G401 (cell line): ENCODE measurements around the gene SERGEF. TPM values are rescaled to one million over a fixed set of nuclear protein-coding genes. Genes with fewer than 3 reads are reported as not detected.
"Not testable (repeated sequence)": the region's sequence is repeated elsewhere in the genome, so short reads cannot be mapped to it uniquely, and the experiment has no call there.

ENCODE experiments used
- DNase-seq: peaks from one replicate; pipeline ENCODE4 v3.0.0-alpha.2; 2015; ENCODE audit warnings: low spot score
- in situ Hi-C: cut with HindIII; loops from 2 replicates; pipeline ENCODE4 v1.10.0; 2016; ENCODE audit warnings: low sequenced_read_pairs, mixed read lengths
- total RNA-seq: library from RNA; depleted of rRNA; stranded (reverse); fragments of >200 nt; shearing (Covaris generic); gene quantifications from 2 replicates; pipeline ENCODE4 v1.2.3, GENCODE V29; 2014

SERGEF gene
- total RNA-seq, 1 experiment from 2014 or later: 28.2 TPM

DNA sequence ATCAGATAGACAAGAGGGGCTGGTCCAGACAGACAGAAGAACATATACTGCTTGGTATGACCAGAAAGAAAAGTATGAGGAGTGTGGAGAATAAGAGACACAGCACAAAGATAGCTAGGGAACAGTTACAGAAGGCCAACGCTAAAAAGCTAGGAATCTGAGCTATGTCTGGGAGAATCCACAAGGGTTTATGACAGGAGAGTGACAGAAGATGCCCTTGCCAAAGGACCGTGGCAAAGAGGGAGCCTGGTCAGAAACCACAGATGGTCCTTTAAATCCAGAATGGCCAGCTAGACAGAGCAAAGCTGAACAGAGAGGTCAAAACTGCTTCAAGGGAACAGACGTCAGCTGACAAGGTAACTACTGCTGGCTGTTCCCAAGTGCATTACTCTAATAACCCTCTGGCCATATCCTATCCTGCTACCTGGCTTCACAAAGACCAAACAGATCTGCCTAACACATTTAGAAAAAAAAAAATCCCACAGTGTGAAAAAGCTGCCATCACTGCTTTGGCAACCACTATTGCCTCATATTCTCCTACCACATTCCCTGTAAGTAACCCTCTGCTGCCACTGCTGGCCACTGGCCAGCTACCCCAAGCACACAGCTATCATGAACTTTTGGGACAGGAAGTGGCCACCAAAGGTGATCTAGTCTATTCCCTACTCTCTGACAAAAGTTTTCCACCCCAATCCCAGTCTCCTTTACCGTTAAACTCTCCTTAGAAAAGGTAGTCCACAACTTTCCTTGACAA lies 7.3 kb downstream of the SERGEF start:
- no peak for DNase-seq
- in situ Hi-C loops: no loop called here

DNA sequence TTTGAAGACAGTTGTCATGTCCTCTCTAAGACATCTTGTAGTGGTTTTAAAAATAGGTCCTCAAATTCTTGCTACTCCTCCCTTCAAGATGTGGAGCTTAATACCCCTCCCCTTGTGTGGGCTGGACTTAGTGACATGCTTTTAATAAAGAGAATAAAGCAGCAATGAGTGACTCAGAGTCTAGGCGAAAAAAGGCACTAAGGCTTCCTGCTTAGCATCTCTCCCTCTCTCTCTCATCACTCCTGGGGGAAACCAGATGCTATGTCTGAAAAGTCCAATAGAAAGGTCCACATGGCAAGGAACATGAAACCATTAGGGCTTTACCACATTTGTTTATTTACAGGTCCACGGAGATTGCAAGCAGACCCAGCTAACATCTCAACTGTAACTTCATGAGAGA lies 11.7 kb downstream of the SERGEF start:
- in situ Hi-C loops: no loop called here
- DNase-seq: no peak

DNA sequence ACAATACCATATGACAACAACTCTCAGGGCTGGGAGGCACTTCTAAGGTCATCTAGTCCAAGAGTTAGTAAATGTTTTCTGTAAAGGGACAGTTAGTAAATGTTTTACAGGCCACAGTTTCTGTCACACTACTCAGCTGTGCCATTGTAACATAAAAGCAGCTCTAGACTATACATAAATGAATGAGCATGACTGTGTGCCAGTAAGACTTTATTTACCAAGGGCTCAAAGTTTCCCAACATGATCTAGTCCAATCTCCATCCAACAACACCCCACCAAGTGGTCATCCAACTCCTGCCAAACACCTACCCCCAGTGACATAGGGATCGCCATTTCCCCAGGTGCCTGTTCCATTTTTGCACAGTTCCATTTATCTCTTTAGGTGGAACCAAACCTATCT lies 12.1 kb downstream of the SERGEF start:
- DNase-seq: no peak
- in situ Hi-C loops: no loop called here

DNA sequence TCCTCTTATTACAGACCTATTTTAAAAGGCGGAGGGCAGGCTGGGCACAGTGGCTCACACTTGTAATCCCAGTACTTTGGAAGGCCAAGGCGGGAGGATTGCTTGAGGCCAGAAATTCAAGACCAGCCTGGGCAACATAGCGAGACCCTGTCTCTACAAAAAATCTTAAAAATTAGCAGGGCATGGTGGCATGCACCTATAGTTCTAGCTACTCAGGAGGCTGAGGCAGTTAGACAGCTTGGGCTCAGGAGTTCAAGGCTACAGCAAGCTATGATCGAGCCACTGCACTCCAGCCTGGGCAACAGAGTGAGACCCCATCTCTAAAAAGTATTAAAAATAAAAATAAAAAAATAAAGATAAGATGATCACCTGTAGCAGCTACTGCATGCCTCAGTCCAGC lies 12.7 kb downstream of the SERGEF start:
- DNase-seq, in situ Hi-C loops: not testable (repeated sequence)

DNA sequence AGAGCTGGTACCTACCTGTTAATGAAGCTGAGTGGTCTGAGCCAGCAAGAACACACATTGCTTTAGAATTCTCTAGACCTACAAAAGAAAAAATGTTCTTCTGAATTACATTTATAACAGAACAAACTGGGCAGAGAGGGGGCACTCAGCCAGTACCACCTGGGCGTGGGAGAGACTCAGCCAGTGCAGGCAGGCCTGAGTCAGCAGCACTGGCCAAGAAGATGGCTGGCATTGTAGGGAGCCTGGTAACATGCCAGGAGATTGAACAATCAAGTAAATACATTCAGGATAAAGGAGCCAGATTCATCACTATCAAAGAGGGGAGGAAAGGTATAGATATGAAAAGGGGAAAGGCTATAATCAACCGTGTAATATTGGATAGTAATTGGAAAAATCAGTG lies 19.9 kb downstream of the SERGEF start:
- in situ Hi-C loops: loop anchor here (25.0 kb wide), 1 partner anchor 256 kb away; the partner anchor contains the start of gene KCNC1
- peak; percentile 89 for DNase-seq

DNA sequence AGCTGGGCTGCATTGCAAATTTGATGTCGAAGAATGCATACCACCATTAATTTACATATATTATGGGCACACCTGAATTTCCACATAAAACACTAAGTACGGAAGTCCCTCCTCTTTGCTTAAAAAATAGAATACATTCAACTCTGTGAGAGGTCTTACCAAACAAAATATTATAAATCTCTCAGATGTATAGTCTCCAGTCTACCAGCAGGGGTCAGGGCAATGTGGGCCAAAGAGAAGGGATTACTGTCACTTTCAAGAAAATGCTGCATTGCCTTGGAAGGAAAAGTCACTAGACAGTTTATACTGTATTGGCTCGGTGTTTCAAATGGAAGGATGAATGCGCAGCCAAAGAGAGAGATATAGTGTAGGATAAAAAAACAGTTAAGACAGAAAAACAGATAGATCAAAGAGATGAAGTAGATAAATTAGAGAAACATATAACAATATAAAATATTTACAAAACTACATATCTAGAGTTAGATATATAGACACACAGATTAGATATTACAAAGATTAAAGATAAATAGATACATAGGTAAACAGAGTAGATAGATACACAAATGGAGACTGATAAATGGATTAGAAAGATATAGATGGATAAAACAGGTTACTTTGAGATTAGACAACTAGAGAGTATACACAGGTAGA lies 20.9 kb downstream of the SERGEF start:
- DNase-seq: peak; percentile 73

DNA sequence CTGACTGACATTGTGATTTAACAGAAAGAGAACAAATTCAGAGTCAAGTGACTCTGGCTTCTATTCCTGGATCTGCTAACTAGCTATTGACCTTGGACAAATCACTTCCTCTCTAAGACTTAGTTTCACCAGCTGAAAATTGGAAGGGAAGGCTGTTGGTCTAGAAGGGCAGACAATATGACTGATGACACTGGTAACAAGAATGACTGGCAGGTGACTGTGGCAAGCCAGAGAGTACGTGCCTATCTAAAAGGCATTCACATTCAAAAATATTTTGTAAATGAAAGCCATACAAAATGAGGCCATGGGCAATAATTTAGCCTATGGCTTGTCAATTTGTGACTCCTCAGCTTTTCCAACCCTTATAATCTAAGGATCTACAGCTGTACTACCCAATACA lies 23.5 kb downstream of the SERGEF start:
- no peak for DNase-seq
- in situ Hi-C loops: loop anchor here (25.0 kb wide), 1 partner anchor 252 kb away; the partner anchor contains the start of gene KCNC1

More for the DNA sequence above, 20.9 kb downstream of the SERGEF start:
- in situ Hi-C loops: loop anchor here (25.0 kb wide), 1 partner anchor 255 kb away; the partner anchor contains the start of gene KCNC1

DNA sequence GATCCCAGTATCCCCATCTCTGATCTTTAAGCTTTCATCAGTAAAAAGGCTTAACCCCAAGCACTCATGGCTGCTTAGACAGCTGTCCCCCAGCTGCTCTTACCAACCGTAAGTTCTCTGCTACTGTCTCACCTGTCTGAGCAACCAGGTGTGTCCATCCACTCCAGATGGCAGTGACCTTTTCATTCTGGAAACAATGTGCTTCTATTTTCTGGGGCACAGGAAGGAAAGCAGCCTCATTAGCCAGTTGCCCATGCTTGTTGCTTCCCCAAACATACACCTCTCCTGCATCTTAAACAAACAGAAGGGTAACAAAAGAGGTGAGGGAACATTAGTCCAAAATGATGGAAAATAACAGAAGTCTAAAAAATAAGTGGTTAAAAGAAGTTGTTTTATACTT lies 24.4 kb downstream of the SERGEF start:
- in situ Hi-C loops: loop anchor here (25.0 kb wide), 1 partner anchor 251 kb away; the partner anchor contains the start of gene KCNC1
- DNase-seq: no peak

DNA sequence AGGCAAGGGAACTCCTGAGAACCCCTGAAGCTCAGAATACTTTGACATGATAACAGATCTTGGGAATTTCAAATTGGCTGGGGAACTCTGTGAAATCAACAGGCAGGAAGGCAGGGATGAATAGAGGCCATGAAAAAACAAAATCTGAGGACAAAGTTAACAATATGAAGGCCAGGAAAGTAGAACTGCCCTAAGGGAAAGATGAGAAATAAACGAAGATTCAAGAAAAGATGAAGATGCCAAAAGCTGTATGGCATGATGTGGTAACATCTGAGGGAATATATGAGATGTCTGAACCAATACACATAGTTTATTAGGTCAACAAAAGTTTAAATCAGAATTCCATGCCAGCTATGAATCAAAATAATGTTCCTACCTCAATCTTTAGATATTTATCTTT lies 25.0 kb downstream of the SERGEF start:
- in situ Hi-C loops: loop anchor here (25.0 kb wide), 1 partner anchor 251 kb away; the partner anchor contains the start of gene KCNC1

DNA sequence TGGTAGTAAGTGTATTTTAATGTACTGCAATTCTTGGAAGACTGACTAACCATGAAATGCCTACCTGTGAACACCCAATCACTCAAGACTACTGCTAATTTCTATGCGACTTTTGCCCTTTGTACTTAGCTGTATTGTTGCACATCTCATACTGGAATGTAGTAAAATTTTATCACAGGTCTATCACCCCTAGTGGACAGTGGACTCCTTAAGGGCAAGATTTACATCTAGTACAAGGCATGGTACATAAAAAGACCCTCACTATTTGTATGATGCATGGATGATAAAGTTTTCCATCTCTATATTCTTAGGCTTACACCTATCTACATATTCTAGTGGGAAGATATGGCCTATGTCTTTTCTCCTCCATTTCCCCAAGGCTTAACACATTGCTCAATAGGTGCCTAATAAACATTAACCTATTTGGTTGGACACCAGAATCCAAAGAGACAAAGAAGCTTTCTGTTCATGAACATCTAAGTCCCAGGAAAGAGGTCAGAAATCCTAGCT lies 26.1 kb downstream of the SERGEF start:
- in situ Hi-C loops: loop anchor here (25.0 kb wide), 1 partner anchor 249 kb away; the partner anchor contains the start of gene KCNC1
- no peak for DNase-seq

More for the DNA sequence above, 25.0 kb downstream of the SERGEF start:
- DNase-seq: no peak

DNA sequence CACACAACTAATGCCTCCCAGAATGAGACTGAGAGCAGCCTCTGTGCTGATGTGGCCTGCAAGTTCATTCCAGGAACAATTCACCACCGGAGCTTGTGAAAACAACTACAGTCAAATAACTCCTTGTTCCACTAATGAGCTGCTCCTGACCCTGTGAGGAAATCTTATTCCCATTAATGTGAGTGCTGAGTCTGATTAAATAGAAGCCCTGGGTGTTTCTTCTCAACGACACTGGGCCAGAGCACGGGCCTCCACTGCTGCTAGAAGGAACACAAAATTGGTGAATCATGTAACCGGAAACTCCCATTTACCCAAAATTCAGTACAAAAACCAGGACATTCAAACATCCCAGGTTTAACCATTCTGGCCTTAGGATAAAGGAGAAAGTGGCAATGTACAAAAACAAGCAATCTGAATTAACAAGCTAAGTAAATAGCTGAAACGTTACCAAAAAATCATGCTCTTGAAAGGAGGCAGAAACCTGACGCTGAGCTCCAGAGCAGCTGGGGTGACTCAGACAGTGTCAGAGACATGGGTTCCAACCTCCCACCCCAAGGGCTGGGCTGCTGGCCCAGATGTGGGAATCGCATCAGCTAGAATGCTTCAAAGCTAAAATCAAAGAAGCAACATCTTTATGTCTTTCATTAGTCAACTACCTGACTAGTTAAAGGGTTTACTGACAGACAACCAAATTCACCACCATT lies 26.7 kb downstream of the SERGEF start:
- in situ Hi-C loops: loop anchor here (25.0 kb wide), 1 partner anchor 249 kb away; the partner anchor contains the start of gene KCNC1
- peak; percentile 27 for DNase-seq

DNA sequence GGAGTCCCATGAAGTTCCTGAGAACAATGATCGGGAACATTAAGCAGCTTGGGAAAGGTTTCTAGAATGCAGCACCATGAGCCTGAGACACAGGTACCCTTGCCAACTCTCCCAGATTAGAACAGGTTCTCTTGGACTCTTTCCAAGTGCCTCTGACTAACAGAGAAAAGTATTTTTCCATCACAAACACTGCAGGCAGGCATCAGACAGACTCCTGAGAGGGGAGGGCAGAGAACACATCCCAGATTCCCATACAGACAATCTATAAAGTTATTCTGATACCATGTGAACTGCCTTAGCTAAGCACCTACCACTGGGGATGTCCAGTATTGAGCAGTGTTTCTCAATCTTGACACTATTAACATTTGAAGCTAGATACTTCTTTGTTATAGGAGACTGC lies 27.3 kb downstream of the SERGEF start:
- peak; percentile 97 for DNase-seq

DNA sequence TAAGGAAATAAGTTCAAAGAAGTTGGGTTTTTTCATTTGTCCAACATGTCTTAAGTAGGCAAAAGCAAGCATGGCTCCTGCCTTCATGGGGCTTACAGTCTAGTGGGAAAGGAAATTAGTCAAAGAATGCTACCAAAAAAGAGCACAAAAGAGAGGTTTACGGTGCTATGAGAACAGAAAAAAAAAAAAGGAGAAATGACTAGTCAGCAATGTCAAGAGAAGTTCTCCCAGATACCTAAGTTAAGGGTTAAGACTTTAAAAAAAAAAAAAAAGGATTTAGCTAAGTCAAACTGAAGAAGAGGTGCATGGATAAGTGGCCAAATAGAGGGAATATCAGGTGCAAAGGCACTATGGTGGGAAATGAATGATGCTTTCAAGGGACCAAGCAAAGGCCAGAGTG lies 29.3 kb downstream of the SERGEF start:
- no peak for DNase-seq
- in situ Hi-C loops: loop anchor here (25.0 kb wide), 1 partner anchor 246 kb away; the partner anchor contains the start of gene KCNC1

More for the DNA sequence above, 27.3 kb downstream of the SERGEF start:
- in situ Hi-C loops: loop anchor here (25.0 kb wide), 1 partner anchor 248 kb away; the partner anchor contains the start of gene KCNC1

DNA sequence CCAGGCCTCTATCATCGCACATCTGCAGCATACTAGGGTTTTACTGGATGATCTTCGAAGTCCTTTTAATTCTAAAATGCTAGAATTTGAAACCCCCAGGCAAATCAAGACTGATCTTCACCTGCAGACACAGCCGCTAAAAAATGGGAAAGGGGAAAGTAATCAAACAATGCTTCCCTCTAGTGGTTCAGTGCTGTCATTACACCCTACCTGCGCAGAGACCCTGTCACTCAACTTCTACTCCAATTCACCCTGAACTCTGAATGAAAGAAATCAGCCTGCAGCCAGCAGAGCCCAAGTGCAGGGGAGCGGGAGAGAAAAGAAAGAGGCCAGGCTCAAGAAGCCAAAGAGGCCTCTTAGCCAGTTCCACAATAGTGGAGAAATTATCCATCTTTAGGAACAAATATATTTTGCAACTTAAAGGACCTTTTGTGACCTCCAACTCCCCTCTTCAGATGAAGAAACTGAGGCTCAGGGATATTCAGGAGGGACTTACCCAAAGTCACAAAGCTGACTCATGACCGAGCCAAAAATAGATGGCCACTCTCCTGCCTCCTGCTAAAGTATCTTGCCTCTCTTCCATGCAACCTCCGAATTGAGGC lies 33.0 kb downstream of the SERGEF start:
- in situ Hi-C loops: loop anchor here (25.0 kb wide), 1 partner anchor 243 kb away; the partner anchor contains the start of gene KCNC1
- DNase-seq: peak; percentile 75

DNA sequence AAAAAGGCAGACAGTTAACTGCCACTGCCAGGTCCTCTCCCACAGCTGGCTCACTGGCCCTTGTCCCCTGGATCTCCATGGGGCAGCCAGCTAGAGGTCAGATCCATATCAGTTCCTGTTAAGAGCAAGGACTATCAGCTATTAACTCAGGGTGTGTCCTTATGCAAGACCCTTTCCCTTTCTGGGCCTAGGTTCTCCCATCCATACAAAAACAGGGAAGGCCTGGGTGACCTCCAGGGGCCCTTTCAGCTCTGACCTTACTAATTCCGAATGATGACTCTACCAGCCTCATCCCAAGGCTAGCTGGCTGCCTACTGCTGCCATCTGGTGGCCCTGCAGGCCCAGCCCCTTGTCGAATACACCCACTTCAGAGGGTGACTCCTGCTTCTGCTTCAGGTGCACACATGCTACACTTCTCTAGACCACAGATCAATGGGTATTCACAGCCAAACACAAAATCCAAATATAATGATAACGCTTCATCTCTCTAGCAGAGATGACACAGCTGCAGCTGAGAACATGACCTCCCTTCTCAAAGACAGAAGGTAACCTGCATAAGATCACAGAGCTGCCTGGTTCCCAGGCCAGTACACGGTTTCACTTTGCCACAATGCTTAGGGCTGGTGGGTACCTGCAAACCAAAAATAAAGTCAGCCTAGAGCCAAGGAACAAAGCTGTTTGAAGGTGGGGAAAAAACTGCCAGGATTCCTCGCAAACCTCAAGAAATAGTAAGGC lies 34.1 kb downstream of the SERGEF start:
- in situ Hi-C loops: loop anchor here (25.0 kb wide), 1 partner anchor 241 kb away; the partner anchor contains the start of gene KCNC1
- DNase-seq: peak; percentile 89

DNA sequence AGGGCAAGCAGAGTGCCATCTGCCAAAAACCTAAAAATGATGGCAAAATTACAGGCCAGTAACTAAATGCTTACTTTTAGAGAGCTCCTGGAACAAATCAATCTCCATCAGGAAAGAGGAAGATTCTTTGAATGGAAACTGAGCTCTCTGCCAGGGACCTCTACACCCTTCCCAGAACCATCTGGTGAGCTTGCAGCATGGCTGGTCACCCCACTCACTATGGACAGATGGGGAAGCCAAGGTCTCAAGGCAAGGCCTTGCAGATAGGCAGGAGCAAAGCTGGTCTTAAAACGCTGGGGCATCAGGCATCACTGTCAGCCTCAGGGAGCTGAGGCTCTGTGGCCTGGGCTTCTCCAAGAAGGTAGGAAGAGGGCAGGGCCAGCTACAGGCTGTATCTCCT lies 36.2 kb downstream of the SERGEF start:
- DNase-seq: peak; percentile 92
- in situ Hi-C loops: loop anchor here (25.0 kb wide), 1 partner anchor 239 kb away; the partner anchor contains the start of gene KCNC1

DNA sequence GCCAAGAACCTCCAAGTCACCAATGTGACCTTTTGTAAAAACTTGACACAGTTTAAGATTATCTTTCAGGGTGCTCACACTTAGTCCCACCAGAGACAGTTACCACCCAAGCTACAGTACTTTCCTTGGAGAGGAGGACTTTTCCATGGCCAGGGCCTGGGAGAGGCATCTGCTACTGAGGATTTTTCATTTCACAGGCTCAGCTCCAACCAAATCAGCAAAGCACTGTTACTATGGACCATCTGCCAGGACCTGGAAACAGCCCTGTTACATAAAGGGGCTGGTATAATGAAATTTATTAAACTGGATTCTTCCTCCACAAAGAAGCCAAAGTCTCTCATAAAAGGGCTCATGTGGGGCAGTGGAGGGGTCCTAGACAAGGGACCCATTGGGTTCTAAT lies 38.6 kb downstream of the SERGEF start:
- in situ Hi-C loops: no loop called here
- DNase-seq: peak; percentile 96

DNA sequence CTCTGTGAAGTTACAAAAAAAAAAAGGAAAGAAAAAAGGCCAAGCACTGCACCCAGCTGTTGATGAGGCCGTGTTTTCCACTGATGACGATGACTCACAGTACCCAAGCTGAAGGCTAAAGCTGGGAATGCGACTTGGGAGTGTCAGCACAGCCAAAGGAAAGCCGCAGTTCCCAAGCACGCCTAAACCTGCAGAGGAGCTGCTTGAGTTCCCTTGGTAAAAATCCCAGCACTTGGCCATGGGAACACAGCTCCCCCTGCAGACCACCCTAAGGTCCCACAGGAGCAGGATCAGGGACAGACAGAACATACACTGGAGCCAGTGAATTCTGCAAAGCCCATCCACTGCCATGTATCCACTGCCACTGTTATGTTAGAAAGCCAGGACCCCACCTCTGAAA lies 39.9 kb downstream of the SERGEF start:
- in situ Hi-C loops: no loop called here
- DNase-seq: peak; percentile 91
